Aorta (tissue), 5 donors: Measurements from ENCODE around the gene ZNF70. TPM values are rescaled to one million over a fixed set of nuclear protein-coding genes. Genes with fewer than 3 reads are reported as not detected.

ENCODE experiments used
- ATAC-seq: fragments of 200-7000 bp; cut with Tn5 transposase; one replicate; pipeline ENCODE4 v1.9.1; 2022; ENCODE audit warnings: moderate library complexity; ENCODE audit not compliant: low FRiP score
- DNase-seq, 2 donors: peaks; one replicate each; pipeline ENCODE4 v3.0.0-alpha.2; 2020
- H3K27ac ChIP-seq, 2 donors: one replicate each; pipeline ENCODE4 v1.5.1; 2013; ENCODE audit warnings: low read length in 2 of 2, mild to moderate bottlenecking in 2 of 2, moderate library complexity in 2 of 2, control low read depth in 1 of 2, inconsistent platforms in 1 of 2, low read depth in 1 of 2
- H3K27me3 ChIP-seq, 2 donors: one replicate each; pipeline ENCODE4 v1.6.1; 2013; ENCODE audit warnings: control low read depth in 1 of 2, low read length in 1 of 2, mild to moderate bottlenecking in 1 of 2, moderate library complexity in 1 of 2; ENCODE audit not compliant: insufficient read depth in 2 of 2, control insufficient read depth in 1 of 2
- H3K36me3 ChIP-seq, 2 donors: one replicate each; pipeline ENCODE4 v1.6.1; 2013; ENCODE audit warnings: control low read depth in 1 of 2, low read length in 1 of 2, mild to moderate bottlenecking in 1 of 2; ENCODE audit not compliant: insufficient read depth in 2 of 2, control insufficient read depth in 1 of 2
- H3K4me1 ChIP-seq, 2 donors: one replicate each; pipeline ENCODE4 v1.6.1; 2013; ENCODE audit warnings: low read length in 2 of 2, control low read depth in 1 of 2, mild to moderate bottlenecking in 1 of 2, moderate library complexity in 1 of 2; ENCODE audit not compliant: insufficient read depth in 2 of 2, control insufficient read depth in 1 of 2
- H3K4me3 ChIP-seq, 2 donors: one replicate each; pipeline ENCODE4 v1.5.1; 2013; ENCODE audit warnings: low read length in 2 of 2, control low read depth in 1 of 2, mild to moderate bottlenecking in 1 of 2
- H3K9me3 ChIP-seq: one replicate; pipeline ENCODE4 v1.6.1; 2013; ENCODE audit warnings: mild to moderate bottlenecking, low read length; ENCODE audit not compliant: control insufficient read depth
- WGBS, 2 donors: extraction: QIAGEN DNeasy Blood & Tissue Kit; methylation state at CpG; one replicate each; pipeline ENCODE4 v1.1.7; 2013; 5-methylcytosine and 5-hydroxymethylcytosine counted together
- intact Hi-C, 2 donors: fragments of 100-400 bp; cut with DNase I; formaldehyde crosslinking; loops; one replicate each; pipeline versions ENCODE4 v1.14.2 to v1.15.0; 2022
- polyA plus RNA-seq, 2 donors: library from polyadenylated mRNA; stranded (reverse); fragments of 200-250 nt; gene quantifications; one replicate each; pipeline ENCODE4 v1.2.3, GENCODE V29; 2013
- total RNA-seq, 2 donors: library from RNA; stranded (reverse); fragmentation: NEBNext Ultra II Directional; extraction: Animal tissue kit (Norgen Biotek cat#: 25700); gene quantifications; one replicate each; pipeline ENCODE4 v1.2.1, GENCODE V29; 2021
- donor health status: healthy with polysubstance abuse.
- donor health status: Bipolar disorder and iron deficiency.
- donor health status: DM: no; HTN: no; CAD: no.
- donor health status: DM: no; HTN: no; CAD: no.
- donor health status: DM: yes; HTN: yes; CAD: no.

Gene ZNF70
- total and polyA plus RNA-seq, 4 donors: 1.4 to 14.0 (median 6.7) TPM

- no peaks in the 10 kb centered on the region for H3K4me1 ChIP-seq
- no peaks in the 10 kb centered on the region for H3K27me3 ChIP-seq
- WGBS, 2 donors: 52 to 57% methylated on average over 6 of the region's 6 CpGs
- DNase-seq (no peak), ATAC-seq (no peak)
- H3K36me3 ChIP-seq: no peaks in the 10 kb centered on the region
- H3K27ac ChIP-seq: no peak overlapping the region
- H3K4me3 ChIP-seq: no peak overlapping the region
- H3K9me3 ChIP-seq: no peaks in the 10 kb centered on the region
- intact Hi-C loops: no loop called here
Measured at GRCh38 chr22:23720855-23721254, 30.1 kb downstream of the ZNF70 start.

- 86 to 87% methylated on average over 17 of the region's 17 CpGs for WGBS, 2 donors
- Histone ChIP-seq H3K27me3 (no peaks in the 10 kb centered on the region), H3K27ac (no peak overlapping the region), H3K36me3 (no peaks in the 10 kb centered on the region), H3K9me3 (no peaks in the 10 kb centered on the region), H3K4me1 (no peaks in the 10 kb centered on the region), H3K4me3 (no peak overlapping the region)
- ATAC-seq: no peak
- intact Hi-C loops: no loop called here
- DNase-seq: no peak
Measured at GRCh38 chr22:23718371-23719165, 32.3 kb downstream of the ZNF70 start.

DNA sequence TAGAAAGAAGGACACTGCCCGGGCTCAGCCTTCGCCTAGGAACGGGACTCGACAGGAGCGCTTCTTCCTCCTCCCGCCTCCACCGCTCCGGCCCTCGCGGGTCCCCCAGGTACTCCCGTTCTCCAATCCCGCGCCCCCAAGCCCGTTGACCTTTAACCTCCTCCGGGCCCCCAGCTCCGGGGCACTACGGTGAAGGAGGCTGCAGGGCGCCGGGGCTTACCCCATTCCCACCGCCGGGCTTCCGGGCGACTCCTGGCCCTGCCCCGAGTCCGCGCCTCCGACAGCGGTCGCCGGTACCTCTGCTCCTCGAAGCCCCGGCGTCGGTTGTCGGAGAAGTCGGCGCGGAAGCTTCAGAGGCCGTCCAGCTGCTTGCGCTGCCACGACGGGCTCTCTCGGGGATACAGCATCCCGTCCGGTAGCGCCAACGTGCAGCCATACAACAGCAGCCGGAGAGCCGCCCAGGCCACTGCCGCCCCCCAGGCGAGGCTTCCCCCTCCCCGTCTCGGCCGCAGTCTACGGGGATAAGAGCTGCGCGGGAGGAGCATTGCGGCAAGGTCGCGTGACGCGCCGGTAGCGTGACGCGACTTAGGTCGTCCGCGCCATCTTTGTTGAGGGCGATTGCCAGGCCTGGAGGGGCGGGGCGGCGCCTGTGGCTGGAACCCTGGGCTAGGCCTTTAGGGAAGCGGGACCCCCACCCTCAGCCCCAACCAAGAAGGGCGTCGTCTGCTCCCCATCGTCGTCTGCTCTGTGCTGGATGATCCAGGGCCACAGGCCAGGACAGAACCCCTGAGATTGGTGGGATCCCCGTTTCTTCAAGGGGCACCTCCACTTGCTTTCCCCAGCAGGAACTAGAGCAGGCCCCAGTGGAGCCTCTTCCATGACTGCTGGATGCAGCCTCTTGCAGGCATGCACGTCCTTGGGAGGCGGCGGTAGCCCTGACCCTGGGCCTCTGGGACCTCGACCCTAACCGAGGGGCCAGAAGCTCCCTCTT, 33.8 kb downstream of the ZNF70 start:
- whole genome bisulfite sequencing, 2 donors: 5% methylated on average over 79 to 84 of the region's 84 CpGs
- Histone ChIP-seq H3K27ac (no peak overlapping the region), H3K4me1 (no peaks in the 10 kb centered on the region), H3K36me3 (peaks cover 0 to 4% of the 10 kb centered on the region in 2 donors), H3K9me3 (no peaks in the 10 kb centered on the region), H3K27me3 (no peaks in the 10 kb centered on the region), H3K4me3 (peak overlapping the region; percentile 32 to 65)
- intact Hi-C loops: no loop called here
- ATAC-seq (peak; percentile 96), DNase-seq (peak; percentile 89 to 95)

- no peaks in the 10 kb centered on the region for H3K27me3 ChIP-seq
- no peak overlapping the region for H3K27ac ChIP-seq
- H3K4me3 ChIP-seq: no peak overlapping the region
- intact Hi-C loops: no loop called here
- ATAC-seq: no peak
- no peaks in the 10 kb centered on the region for H3K9me3 ChIP-seq
- H3K4me1 ChIP-seq: no peaks in the 10 kb centered on the region
- WGBS, 2 donors: 82 to 84% methylated on average over 18 of the region's 18 CpGs
- DNase-seq: no peak
- peaks cover 0 to 4% of the 10 kb centered on the region in 2 donors for H3K36me3 ChIP-seq
Measured at GRCh38 chr22:23715806-23716375, 35.0 kb downstream of the ZNF70 start.

- intact Hi-C loops: no loop called here
- no peak overlapping the region for H3K4me3 ChIP-seq
- H3K27me3 ChIP-seq: no peaks in the 10 kb centered on the region
- ATAC-seq: no peak
- no peaks in the 10 kb centered on the region for H3K4me1 ChIP-seq
- no peaks in the 10 kb centered on the region for H3K9me3 ChIP-seq
- 89 to 90% methylated on average over 23 of the region's 23 CpGs for WGBS, 2 donors
- peaks cover 0 to 4% of the 10 kb centered on the region in 2 donors for H3K36me3 ChIP-seq
- H3K27ac ChIP-seq: no peak overlapping the region
- DNase-seq: no peak
Measured at GRCh38 chr22:23714596-23715578, 36.0 kb downstream of the ZNF70 start.

GRCh38 chr22:23713696-23714595, 37.0 kb downstream of the ZNF70 start:
- H3K27ac ChIP-seq: no peak overlapping the region
- ATAC-seq (no peak), DNase-seq (no peak)
- H3K4me3 ChIP-seq: no peak overlapping the region
- H3K9me3 ChIP-seq: no peaks in the 10 kb centered on the region
- H3K27me3 ChIP-seq: no peaks in the 10 kb centered on the region
- intact Hi-C loops: no loop called here
- no peaks in the 10 kb centered on the region for H3K4me1 ChIP-seq
- peaks cover 0 to 4% of the 10 kb centered on the region in 2 donors for H3K36me3 ChIP-seq
- WGBS, 2 donors: 91 to 94% methylated on average over 28 of the region's 28 CpGs

GRCh38 chr22:23712256-23712655, 38.7 kb downstream of the ZNF70 start:
- Histone ChIP-seq H3K27me3 (no peaks in the 10 kb centered on the region), H3K27ac (no peak overlapping the region), H3K9me3 (no peaks in the 10 kb centered on the region), H3K4me1 (no peaks in the 10 kb centered on the region), H3K36me3 (peaks cover 0 to 7% of the 10 kb centered on the region in 2 donors), H3K4me3 (no peak overlapping the region)
- intact Hi-C loops: no loop called here
- no peak for ATAC-seq
- no peak for DNase-seq
- WGBS, 2 donors: 93% methylated on average over 12 of the region's 12 CpGs
